Islet of Langerhans (tissue), 1 donor: ENCODE measurements around the gene CACFD1.

ENCODE experiments used
- FAIRE-seq: peaks from one replicate; lab custom pipeline; 2011; peaks lifted over from hg19 to GRCh38; lab: Jason Lieb, UNC

Gene CACFD1

DNA sequence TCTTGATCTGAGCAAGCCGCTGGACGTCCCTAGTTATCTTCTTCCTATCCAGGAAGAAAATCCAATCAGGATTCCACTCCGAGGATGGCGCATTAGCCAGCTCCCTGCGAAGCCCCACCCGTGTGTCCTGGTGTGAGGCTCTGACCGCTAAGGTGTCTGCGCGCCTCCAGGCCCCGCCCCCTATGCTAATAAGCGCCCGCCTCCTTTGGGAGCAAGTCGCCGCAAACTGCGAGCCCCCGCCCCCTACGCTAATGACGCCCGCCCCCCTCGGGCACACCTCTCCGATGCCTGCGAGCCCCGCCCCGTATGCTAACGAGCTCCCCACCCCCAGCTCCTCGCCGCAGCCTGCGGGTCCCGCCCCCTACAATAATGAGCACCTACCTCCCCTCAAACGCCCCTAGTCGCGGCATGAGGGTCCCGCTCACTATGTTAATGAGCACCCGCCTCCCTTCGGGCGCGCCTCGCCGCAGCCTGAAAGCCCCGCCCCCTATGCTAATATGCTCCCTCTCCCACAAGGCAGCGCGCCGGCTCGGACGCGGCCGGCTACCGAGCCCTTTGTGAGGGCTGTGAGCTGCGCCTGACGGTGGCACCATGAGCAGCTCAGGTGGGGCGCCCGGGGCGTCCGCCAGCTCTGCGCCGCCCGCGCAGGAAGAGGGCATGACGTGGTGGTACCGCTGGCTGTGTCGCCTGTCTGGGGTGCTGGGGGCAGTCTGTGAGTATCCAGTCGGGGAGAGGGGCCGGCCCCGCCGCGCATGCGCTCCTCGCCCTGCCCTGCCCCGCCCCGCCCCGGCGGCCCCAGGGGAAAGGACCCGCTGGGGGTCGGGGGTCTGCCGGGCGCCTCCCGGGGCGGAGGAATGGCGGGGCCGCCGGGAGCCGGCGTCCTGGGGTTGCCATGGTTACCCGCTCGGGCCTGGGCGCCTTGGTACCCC lies at the start of gene CACFD1:
CACFD1 (plus strand) TSS at position 503 of the 929 bp plus-strand sequence; CDS start at position 592, 89 bp downstream.
- no peak for FAIRE-seq

DNA sequence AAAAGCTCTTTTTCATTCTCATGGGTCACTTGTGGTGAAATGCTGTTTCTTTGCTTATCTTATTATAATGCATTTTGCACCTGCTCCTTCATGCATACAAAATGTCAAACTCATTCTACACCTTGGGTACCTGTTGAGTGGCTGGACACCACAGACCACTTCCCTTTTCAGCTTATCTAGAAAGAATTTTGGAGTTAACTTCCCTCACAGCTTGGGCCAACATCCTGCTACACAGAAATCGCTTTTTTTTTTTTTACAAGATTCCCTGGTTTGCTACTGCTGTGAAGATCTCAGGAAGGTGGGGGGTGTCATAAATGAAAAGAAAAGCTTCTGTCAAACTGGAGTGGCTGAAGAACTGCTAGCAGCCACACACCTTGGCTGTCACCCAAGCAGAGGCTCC lies 44.6 kb upstream of the CACFD1 start:
- no peak for FAIRE-seq

DNA sequence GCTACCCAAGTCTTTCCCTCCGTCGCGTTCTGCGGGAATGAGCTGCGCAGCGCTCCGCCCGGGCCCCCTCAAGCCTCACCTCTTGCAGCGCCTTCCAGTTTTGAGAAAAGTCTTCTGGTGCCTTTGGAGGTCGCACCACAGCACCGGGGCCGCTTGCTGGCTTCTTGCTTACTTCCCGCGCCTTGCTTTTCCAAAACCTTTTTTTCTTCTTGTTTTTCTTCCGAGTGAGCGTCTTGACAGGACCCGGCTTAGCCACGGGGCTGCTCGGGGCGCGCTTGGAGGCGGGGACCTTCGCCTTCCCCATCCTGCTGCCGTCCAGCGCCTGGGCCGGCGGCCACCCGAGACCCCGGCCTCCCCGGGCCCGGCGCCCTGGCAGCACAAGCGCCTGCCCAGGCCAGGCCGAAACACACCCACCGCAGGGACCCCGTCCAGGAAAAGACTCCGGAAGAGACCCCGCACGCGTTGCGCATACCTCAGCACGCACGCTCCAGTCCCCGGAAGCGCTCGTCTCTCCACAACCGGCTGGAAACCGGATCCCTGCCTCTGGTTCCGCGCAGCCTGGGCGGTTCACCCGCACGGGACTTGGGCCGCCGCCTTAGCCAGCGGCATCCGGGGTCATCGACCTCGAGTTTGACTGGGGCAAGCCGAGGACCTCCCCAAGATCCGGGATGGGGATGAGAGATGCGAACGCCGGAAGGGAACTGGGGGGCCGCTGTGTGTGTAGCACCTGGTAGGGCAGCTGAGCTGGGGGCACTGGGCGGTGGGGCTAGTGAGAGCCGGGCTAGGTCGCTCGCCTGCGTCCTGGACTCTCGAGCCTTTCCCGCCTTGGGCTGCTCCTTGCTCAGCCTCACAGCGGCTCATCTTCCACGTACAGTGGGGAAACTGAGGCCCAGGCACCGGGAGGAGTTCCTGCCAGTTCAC lies 42.0 kb upstream of the CACFD1 start, which contains the start of gene REXO4:
REXO4 (minus strand) TSS at position 470 of the 921 bp plus-strand sequence; CDS start at position 304, 166 bp downstream.
- no peak for FAIRE-seq

DNA sequence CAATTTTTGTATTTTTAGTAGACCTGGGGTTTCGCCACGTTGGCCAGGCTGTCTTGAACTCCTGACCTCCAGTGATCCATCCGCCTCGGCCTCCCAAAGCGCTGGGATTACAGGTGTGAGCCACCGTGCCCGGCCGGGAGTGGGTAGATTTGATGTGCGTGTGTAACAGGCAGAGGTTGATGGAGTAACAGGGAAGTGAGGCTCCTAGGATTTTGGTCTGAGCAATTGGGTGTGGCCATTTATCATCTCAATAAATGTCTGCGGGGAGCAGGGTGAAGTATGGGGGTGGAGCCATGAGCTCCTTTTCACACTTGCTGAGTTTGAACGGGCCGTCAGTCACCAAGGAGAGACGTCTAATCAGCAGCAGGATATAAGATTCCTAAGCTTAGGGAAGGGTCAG lies 40.8 kb upstream of the CACFD1 start:
- FAIRE-seq = no peak

DNA sequence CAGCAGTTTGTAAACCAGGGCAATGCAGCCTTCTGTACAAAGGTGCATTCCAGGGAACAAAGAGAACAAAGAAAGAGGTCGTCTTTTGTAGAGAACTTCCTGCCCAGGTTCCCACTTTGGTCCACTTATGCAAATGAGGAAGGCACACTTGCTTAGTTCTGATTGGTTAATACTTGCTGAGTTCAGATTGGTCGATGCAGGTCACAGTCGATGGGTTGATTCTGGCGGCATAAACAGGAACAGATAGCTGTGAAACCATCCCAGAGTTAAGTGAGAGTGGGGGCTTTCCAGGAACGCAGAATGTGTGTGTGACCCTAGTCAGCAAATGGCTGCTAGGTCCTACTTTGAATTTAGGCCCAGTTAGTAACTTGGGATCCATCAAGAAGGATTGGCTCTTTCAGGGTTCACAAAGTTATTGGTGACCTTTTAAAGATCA lies 39.4 kb upstream of the CACFD1 start:
- no peak for FAIRE-seq

DNA sequence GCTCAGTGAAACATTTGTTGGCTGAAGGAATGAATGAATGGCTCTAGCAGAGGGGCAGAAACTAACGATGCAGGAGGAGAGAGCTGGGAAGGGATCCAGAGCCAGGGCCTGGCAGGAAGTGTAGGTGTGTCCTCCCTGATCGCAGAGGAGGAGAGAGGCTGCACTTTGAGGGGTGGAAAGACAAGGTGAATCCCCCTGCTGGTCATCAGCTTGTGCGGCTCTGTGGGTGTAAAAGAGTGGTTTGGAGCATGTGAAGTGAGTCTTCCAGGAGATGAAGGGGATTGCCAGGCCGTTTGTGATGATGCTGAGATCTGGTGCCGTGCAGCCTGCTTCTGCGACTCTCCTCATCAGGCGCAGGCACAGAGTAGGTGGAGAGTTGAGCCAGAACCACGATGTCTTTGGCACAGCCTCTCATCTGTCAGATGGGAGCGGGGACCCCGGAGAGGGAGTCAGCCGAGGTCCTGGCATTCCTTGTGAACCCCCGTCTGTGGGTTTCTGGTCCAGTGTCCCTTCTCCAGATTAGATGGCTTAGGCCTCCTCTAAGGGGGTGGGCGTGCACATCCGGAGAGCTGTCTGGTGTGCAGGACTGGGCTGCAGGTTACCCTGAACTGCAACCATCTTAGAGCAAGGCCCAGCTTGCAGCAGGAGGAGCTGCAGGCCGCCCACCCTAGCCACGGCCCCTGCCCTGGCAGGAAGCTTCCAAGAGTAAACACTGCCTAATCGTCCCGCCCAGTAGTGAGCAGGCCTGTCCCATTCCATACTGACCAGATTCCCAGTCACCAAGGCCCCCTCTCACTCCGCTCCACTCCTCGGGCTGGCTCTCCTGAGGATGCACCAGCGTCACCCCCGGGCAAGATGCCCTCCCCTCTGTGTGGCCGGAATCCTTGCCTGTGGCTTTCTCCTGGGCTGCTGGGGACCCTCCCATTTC lies 37.9 kb upstream of the CACFD1 start, which contains the start of gene ADAMTS13:
ADAMTS13 (plus strand) TSS at position 753 of the 928 bp plus-strand sequence; CDS start at position 830, 77 bp downstream.
- FAIRE-seq = no peak

DNA sequence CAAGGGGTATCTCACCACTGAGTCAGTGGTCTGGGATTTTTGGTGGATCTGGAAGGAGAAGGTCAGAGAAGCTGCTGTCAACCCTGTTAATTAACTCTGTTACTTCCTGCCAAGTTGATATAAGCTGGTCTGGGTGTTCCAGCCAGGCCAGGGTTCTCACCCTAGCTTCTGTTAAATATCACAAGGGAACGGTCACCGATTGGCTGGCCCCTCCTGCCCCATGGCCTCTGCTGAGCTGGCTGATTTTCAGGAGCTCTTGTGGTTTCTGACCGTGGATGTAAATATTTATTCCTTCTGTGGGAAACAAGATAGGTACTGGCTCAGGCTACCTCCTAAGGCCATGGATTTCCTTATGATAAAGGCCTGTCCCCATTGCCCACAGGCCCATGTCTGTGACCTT lies 36.6 kb upstream of the CACFD1 start:
- FAIRE-seq = no peak

DNA sequence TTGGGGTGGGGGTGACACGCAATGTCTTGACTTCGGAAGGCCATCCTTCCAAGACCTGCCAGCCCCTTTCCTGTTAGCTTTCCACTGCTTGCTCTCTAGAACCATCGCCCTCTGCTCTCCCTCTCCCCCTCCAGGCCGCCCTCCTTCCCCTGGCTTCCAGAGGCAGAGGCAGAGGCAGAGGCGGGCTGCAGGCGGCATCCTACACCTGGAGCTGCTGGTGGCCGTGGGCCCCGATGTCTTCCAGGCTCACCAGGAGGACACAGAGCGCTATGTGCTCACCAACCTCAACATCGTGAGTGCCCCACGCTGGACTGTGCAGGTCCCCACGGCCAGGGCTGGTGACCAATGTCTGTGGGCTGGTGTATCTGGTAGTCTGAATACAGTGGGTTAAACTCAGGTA lies 35.6 kb upstream of the CACFD1 start:
- FAIRE-seq = no peak

DNA sequence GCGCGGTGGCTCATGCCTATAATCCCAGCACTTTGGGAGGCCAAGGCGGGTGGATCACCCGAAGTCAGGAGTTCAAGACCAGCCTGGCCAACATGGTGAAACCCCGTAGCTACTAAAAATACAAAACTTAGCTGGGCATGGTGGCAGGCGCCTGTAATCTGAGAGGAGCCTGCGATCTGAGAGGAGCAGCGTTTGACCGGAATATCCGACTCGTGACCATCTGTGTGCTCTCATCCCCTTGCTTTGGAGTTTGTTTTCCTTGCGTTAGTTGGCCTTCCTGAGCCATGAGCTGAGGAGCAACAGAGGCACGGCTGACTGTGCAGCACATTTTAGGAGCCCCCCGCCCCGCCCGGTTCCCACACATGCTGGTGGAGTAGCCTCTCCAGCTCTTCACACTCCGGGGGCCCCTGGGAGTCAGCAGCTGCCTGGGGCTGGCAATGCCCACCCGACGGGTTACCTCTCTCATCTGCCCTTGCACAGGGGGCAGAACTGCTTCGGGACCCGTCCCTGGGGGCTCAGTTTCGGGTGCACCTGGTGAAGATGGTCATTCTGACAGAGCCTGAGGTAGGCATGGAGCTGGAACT lies 34.6 kb upstream of the CACFD1 start:
- no peak for FAIRE-seq

DNA sequence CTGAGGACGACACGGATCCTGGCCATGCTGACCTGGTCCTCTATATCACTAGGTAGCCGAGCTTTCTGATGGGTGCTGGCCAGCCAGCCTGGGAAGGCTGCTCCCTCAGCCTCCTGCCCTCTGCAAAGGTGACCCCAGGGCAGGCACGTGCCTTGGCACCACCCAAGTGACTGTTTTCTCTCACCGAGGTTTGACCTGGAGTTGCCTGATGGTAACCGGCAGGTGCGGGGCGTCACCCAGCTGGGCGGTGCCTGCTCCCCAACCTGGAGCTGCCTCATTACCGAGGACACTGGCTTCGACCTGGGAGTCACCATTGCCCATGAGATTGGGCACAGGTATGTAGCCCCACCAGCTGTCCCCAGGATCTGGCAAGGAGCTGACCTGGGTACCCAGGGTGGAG lies 33.8 kb upstream of the CACFD1 start:
- FAIRE-seq = no peak

DNA sequence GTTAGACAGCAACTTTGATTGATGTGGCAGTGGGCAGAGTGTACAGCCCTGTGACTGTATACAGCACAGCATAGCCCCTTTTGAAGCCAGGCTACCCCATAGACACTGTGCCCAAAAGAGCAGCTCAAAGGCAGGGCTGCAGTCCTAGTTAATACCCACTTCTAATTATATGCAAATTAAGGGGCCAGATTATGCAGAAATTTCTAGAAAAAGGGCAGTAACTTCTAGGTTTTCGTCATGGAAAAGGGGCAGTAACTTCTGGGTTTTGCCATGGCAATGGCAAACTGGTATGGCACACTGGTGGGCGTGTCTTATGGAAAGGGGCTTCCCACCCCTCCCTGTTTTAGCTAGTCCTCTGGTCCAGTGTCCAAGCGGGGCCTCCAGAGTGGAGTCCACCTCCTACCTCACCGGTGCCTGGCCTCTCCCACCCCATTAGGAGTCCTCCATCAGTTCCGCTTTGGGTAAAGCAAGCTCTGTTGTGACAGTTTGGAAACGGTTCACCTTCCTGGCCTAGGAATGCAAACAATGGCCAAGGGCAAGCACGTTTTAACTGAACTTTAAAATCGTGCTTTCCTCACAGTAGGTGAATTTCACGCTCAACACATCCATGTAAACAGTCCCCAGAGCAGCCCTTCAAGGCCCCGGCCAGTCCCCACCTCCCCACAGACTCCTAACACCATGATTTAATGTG lies 32.0 kb upstream of the CACFD1 start:
- FAIRE-seq = no peak

DNA sequence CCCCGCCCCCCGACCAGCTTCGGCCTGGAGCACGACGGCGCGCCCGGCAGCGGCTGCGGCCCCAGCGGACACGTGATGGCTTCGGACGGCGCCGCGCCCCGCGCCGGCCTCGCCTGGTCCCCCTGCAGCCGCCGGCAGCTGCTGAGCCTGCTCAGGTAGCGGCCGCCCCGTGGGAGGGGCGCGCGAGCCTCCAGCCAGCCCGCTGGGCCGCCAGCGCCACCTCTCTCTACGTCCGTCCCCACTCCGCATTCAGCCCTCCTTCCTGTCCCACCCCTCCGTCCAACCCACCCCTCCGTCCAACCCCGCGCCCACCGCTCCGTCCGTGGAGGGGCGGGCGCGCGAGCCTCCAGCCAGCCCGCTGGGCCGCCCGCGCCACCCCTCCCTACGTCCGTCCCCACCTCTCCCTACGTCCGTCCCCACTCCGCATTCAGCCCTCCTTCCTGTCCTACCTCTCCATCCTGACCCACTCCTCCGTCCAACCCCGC lies 31.1 kb upstream of the CACFD1 start:
- FAIRE-seq = no peak

DNA sequence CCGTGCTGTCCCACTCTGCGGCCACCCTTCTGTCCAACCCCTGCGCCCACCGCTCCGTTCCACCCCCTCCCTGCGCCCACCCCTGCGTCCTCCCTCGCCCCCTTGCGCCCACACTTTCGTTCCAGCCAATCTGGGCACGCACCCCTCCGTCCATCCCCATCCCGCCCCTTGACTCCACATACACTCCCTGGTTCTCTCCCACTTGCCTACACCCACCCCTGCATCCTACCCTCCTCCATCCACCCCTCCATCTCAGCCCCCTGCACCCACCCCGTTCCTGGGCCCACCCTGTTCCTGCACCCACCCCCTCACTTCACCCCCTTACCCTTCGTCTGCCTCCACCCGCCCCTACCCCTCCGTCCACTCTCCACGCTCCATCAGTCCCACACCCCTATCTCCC lies 30.6 kb upstream of the CACFD1 start:
- no peak for FAIRE-seq

DNA sequence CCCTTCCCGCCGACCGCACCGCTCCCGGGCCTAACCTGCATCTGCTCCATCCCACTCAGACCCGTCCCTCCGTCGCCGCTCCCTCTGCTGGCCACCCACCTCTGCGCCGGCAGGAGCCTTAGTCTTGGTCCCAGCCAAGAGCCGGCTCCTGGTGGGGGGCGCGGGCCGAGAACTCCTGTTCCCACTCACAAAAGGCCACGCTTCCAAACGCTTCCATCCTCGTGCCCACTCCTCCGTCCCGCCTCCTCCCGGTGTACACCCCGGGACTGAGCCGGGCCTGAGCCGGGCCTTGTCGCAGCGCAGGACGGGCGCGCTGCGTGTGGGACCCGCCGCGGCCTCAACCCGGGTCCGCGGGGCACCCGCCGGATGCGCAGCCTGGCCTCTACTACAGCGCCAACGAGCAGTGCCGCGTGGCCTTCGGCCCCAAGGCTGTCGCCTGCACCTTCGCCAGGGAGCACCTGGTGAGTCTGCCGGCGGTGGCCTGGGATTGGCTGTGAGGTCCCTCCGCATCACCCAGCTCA lies 30.1 kb upstream of the CACFD1 start:
- no peak for FAIRE-seq

DNA sequence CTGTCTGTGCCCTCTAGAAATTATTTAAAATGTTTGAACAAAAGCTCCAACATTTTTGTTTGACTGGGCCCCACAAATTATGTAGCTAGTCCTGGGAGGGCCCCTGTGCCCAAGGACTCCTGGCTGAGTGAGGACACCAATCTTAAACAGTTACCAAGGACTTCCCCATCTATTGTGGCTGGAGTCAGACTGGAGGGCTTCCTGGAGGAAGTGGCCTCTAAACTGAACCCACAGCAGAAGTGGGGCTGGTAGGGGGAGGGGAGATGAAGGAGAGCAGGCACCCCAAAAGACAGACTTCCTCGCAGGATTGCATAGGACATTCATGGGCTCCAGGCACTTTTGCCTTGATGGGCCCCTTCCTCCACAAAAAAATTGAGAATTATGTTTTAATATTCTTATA lies 29.5 kb upstream of the CACFD1 start:
- no peak for FAIRE-seq

DNA sequence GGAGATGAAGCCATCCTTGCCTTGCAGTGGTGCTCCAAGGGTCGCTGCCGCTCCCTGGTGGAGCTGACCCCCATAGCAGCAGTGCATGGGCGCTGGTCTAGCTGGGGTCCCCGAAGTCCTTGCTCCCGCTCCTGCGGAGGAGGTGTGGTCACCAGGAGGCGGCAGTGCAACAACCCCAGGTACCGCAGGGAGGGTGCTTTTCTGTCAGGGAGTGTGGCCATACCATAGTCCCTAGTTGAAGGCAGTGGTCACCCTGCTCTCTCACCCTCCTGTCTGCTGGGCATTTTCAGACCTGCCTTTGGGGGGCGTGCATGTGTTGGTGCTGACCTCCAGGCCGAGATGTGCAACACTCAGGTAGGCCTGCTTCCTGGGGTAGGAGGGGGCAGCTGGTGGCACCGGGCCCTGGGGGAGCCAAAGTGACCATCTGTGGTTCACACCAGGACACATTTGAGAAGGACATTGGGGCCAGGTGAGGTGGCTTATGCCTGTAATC lies 26.4 kb upstream of the CACFD1 start:
- FAIRE-seq = no peak

DNA sequence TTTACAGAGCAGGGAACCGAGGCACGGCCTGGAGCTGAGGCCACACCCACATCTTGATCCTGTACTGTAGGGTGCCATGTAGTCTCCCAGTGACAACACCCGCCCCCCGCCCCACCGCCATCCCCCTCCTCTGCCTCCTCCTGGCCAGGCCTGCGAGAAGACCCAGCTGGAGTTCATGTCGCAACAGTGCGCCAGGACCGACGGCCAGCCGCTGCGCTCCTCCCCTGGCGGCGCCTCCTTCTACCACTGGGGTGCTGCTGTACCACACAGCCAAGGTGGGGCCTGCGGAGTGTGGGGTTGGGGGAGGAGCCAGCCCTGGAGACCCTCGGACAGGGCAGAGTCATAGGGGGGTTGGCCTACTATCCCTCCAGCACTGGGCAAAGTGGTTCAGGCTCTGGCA lies 23.1 kb upstream of the CACFD1 start:
- FAIRE-seq = no peak

DNA sequence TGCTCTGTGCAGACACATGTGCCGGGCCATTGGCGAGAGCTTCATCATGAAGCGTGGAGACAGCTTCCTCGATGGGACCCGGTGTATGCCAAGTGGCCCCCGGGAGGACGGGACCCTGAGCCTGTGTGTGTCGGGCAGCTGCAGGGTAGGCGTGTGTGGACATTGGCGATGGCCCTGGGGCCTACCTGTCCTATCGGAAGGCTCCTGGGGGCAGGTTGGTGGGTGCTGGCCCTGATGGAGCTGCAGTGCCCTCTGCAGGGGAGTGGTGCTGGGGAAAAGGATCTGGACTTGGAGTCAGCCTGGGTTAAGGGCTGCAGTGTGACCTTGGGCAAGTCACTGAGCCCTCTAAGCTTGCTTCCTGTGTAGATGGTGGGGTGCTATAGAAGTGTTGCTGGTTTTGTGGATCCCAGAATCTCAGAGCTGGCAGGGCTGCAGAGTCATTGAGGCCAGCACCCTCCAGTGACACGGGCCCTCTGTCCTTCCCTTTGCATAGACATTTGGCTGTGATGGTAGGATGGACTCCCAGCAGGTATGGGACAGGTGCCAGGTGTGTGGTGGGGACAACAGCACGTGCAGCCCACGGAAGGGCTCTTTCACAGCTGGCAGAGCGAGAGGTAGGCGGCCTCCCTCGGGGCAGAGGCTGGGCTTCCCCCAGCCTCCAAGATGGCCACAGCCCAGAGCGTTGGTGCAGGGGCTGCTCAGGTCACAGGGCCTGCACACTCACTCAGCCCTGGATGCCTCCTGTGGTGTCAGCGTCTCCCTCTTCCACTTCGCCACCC lies 21.8 kb upstream of the CACFD1 start:
- no peak for FAIRE-seq

DNA sequence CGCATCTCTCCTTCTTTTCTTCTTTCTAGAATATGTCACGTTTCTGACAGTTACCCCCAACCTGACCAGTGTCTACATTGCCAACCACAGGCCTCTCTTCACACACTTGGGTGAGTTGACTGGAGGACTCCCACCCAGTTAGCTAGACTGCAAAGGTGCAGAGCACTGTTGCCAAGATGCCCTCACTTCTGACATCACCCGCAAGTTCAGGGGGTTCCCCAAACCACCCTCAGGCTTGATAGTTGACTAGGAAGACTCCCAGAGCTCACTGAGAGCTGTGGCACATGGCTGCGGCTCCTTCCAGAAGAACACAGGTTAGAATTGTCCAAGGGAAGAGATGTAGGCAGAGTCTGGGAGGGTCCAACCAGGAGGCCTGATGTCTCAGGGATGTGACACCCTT lies 20.4 kb upstream of the CACFD1 start:
- FAIRE-seq = no peak
